Measurements from ENCODE around the gene MYOM3. TPM values are rescaled to one million over a fixed set of nuclear protein-coding genes. Genes with fewer than 3 reads are reported as not detected.

The MYOM3 gene
- polyA plus RNA-seq (ENCODE audit: insufficient read length): 22.1 TPM
- long read RNA-seq, donor 1: 0 reads
- long read RNA-seq, donor 2: 0 reads
- long read RNA-seq, donor 3, full-length matches to known transcripts: 1 of 1 reads
- long read RNA-seq, donor 3, partial matches to known transcripts: 0 of 1 reads
- long read RNA-seq, donor 3, other reads (novel, unspliced or antisense): 0 of 1 reads
- long read RNA-seq, donor 4: 0 reads
- long read RNA-seq, donor 5: 0 reads
- long read RNA-seq, donor 6: 0 reads
- long read RNA-seq, donor 7: 0 reads
- long read RNA-seq, donor 8: 0 reads

GRCh38 chr1:24111996-24112779 lies at the start of gene MYOM3:
Gene MYOM3, minus strand, starts transcription at chr1:24112135. Its CDS starts 3,499 bp downstream, at chr1:24108636.
- DNase-seq: peak; percentile 65

- no peak for DNase-seq
Measured at GRCh38 chr1:24161270-24161669, 49.3 kb upstream of the MYOM3 start.

- no peak for DNase-seq
Measured at GRCh38 chr1:24159366-24159765, 47.4 kb upstream of the MYOM3 start.

- DNase-seq: no peak
Measured at GRCh38 chr1:24157918-24158481, 46.1 kb upstream of the MYOM3 start.

DNA sequence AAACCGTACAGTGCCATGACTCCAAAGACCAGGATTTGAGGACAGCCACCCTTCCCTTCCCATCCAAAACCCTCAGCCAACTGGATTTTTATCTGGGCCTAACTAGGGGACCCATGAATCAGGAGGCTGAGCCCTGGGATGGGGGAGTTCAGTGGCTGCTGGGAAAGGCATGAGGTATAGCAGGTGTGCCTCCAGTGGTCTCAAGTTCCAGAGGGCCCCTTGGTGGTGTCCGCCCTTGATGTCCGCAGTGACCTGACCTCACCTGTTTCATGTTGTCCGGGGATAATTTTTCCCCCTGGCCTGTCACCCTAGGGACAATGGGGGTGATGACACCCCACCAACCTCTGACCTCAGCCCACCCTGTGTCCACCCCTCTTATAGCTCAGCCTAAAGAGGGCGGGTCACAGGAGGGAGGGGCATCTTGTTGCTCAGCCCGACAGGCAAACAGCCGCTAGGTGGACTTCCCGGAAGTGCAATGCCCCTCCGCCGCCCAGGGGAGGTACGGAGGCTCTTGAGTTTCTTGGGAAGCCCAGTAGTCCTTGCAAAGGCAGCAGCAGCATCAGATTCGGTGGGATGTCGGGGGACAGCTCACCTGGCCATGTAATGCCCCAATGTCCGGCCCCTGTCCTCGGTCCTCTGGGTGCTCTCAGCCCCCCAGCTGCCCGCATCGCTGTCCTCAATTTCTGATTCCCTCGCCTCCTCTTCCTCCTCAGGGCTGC lies 44.8 kb upstream of the MYOM3 start:
- no peak for DNase-seq

DNA sequence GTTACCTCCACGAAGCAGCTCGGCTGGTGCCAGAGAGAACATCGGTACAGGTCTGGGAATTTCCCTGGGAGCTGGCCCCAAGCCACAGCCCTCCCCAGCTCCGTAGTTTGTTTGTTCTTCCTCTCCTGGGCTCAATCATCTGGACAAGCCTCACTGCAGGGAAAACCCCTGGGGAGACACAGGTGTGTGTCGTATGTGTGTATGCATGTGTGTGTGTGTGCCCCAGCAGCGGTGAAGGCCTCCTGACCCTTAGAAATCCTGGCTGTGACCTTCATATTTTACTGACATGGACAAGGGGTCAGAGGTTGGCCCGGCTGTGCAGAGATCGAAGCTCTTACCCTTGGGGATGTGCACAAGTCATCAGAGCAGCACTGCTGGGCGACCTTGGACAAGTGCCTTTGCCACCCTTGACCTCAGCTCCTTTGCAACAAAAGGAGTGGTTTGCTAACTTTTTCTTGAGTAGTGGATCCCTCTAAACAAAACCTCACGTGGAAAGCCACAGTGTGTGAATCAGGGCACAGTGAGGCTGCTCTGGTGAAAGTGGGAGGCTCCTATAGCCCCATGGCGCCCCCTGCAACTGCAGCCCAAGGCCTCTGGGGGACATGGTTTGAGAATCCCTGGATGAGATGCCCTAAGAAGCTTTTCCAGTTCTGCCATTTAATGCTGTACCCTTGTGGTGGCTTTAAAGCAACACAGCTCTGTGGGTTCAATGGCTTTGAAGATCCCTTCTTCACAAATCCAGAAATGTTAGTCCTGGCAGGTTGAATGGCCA lies 43.3 kb upstream of the MYOM3 start:
- no peak for DNase-seq

DNA sequence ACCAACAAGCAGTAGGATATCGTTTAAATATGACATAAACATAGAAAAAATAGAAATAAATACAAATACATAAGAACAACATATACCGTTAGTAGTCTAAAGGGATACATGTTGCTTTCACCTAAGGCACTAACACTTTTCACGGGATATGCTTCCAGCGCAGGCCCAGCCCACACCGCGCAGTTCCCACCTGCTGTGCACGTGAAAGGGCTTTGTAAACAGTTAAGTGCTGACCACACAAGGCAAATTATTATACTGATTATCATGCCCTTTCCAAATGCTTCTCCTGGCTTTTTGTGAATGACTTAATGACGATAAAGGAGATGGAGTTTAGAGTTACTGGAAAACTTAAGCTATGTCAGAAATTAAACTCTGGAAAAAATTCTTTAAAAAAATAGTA lies 42.3 kb upstream of the MYOM3 start:
- no peak for DNase-seq

DNA sequence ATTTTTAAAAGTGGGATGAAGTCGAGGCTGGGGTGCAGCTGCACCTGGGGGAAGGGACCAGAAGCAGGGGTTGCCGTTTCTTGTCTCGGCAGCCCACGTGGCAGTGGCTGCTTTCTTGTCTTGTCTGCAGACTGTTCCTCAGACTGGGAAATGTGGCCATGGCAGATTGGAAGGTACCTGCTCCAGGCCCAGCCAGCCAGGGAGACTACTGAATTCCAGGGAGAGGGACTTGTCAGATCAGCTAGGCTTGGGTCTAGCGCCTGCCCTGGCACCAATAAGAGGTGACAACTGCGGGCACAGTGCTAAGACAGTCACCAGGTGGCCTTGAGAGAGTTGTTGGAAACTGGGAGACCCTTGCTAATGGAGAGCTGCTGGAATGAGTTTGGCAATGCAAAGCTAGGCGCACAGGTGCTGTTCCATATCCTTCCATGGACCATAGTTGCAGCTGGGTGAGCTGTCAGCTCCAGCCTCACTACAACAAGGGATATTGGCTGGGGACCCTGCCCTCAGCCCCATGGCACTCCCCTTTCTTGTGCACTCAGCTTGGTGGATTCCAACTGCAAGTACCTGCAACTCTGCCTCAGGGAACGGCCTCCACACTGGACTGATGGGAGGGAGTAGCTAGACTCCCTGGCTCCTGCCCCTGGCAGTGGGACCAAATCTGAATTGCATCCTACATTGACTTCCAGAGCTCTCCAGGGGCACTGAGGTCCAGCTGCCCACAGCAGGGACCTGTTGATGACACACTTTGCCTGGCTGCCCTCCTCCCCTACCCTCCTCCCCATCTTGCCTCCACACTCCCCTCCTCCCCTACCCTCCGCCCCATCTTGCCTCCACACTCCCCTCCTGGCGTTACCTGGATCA lies 40.9 kb upstream of the MYOM3 start:
- DNase-seq: no peak

DNA sequence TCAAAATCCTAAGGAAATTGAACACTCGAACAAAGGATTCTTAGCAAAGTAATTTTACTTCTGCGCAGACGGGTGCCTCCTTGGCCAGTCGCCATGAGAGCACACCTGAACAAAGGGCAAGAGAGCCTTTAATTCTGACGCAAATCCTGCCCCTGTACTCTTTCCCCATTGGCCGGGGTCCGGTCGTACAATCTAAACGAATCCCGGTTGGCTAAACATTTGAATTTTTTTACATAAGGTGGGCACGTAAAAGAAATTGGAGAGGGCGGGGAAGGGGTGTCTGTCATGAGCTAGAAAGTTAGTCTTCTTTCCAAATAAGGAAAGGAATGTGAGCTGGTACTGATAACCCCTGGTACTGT lies 39.2 kb upstream of the MYOM3 start:
- DNase-seq: peak; percentile 85

- peak; percentile 90 for DNase-seq
Measured at GRCh38 chr1:24150234-24151174, 38.6 kb upstream of the MYOM3 start.

DNA sequence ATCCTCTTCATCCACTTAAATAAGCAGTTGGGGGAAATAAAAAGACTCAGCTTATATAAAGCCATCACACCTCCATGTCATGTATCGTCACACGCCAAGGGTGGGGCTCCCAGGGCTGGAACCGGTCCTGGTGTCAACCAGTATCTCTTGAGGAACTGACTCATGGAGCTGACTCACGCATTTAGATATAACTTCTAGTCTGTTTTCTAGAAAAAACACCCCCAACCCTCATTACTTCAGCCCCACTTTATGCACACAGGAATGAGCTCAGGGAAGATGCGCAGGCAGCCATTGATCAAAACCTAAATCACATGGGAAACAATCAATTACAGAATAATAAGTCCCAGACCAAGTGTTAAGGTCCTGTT lies 37.9 kb upstream of the MYOM3 start:
- DNase-seq: no peak

DNA sequence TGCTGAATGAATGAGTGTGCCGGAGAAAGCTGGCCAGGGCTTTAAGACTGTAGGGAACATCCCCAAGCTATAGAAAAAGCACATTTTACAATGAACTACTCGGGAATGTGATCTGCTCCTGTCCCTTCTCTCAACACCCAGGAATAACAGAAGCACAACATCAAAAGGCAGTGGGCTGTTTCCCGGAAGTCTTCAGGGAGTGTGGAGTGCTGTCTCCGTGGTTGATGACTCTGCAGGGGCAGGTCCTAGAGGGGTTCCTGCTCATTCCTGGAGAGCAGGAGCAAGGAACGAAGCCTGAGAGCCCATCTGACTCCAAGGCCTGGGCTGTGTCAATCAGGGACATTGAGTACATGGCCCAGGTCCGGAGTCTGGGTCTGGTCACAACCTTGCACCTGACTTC lies 35.9 kb upstream of the MYOM3 start:
- DNase-seq: no peak

DNA sequence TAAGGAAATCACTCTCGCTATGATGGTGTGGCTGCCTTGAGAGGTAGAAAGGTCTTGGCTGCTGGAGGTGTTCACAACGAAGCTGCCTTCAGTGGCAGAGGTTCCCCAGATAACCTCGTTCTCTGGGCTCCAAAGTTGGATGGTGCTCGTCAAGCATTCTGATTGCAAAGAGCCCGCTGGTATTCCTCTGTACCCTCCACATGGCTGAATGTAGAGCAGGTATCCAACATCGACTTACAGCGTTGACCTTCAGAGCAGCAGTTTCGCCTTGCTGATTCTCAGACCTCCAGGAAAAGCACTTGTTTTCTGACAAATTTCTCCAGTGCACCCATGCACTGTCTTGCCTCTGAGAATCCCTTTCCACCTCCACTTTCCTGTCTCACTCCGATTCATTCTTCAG lies 35.3 kb upstream of the MYOM3 start:
- no peak for DNase-seq

DNA sequence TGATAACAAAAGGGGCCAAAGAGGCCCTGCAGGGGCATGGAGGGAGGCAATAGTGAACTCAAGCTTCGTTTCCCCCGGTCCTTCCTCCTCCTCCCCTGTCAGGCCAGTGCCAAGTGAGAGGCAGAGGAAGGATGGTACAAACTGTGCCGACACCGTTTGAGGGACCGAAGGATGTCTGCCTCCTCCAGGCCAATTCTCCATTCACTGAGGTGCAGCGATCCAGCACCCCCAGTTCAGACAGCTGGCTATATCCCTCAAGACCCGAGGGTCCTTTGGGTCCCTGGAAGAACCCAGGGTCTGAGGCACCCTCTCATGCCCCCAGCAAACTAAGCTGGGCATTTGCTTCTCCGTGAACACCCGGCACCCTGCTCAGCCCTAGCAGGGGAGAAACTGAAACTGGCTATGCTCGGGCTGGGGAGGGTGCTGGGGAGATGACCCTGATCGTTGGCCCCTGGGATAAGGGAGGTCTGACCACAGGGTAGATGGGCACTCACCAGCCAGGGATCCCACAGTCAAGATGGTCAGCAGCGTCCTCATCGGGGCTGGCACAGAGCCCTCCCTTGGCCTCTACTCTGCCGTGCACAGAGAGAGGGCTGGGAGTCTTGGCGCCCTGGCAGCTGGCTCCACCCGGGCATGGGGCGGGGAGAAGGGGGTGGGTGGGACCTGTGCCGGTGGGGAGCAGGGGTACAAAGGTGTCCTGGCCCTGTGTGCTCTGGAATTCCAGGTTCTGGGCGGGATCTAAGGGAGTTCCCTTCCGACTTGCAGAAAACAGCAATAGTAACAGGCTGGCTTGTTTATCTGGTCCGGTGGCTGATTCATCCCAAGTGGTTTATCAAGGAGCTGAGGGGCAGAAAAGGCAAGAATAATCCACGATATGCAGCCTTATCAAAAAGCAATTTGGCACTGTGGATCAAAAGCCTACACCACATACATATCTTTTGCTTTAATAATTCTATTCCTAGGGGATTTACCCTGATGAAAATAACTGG lies 30.9 kb upstream of the MYOM3 start, which contains the start of gene IL22RA1:
Gene IL22RA1 (minus strand): TSS at position 595 of the 989 bp plus-strand sequence. CDS start 58 bp downstream, at position 537.
- DNase-seq: no peak

DNA sequence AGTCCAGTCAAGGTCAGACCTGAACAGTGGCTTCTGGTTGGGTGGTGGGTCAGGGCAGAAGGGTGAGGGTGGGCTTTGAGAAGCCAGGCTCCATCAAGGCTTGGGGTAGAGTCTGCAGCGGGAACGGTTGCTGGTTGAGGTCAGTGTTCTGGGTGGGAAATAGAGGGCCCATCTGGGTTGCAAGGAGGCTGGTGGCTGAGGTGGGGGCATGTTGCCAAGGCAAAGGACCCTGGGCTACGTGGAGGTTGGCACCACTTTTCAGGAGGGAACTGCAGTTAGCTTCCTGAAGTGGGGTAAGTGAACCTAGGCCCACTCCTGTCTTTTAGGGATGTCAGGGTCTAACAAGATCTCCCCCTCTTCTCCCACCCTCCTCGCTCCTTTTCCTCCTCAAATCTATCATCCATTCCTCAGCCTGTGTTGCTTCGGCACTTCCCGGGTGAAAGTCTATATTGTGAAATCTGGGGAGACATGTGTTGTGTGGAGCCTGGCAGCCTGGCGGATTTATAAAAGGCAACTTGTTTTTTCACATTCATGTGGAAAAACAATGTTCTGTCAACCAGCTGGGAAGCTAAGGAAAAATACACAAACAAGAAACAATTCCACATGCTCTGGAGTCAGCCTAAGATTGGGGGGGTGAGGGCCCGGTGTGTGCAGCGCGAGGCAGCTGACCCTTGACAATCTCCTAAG lies 29.5 kb upstream of the MYOM3 start:
- DNase-seq: no peak

DNA sequence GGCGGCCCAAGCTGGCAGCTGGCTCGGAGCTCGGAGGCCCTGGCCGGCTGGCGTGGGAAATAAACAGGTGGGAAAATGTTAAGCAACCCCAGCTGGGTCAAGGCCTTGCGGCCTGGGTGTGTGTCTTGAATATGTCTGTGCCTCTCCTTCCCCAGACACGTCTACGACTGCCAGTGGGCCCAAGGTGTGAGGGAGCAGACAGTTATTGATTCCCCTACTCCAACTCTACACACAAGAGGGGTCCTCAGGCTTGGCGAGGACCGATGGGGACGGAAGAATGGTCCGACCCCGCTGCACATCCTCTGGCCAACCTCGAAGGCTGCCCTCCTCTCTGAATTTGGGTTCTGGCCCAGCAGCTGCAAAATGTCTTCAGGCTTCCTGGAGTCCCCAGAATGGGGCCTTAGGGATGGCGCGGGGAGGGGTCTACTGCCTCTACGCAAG lies 28.8 kb upstream of the MYOM3 start:
- DNase-seq: no peak

- no peak for DNase-seq
Measured at GRCh38 chr1:24139841-24140425, 28.0 kb upstream of the MYOM3 start.

GRCh38 chr1:24139222-24139489 lies 27.2 kb upstream of the MYOM3 start:
- DNase-seq: no peak

All from left kidney (tissue), 8 donors.